Heart left ventricle (tissue), 16 donors: ENCODE data around the gene RAD51B. TPM values are rescaled to one million over a fixed set of nuclear protein-coding genes. Genes with fewer than 3 reads are reported as not detected.

Experiments used
- ATAC-seq, 4 donors: fragments of 200-7000 bp; cut with Tn5 transposase; one replicate each; pipeline ENCODE4 v1.9.1; 2020 to 2022; ENCODE audit warnings: moderate library complexity in 4 of 4, mild to moderate bottlenecking in 3 of 4, moderate number of reproducible peaks in 1 of 4
- DNase-seq, 5 donors: peaks; one replicate each; pipeline ENCODE4 v3.0.0-alpha.2; 2020
- H3K27ac ChIP-seq, 12 donors: fragments of 200-600 bp; sonication (generic) in 4 of 12; one replicate each; pipeline versions ENCODE4 v1.5.0 to v1.8.0; 2016 to 2022; ENCODE audit warnings: mild to moderate bottlenecking in 2 of 12
- H3K27me3 ChIP-seq, 9 donors: fragments of 200-600 bp; sonication (generic) in 2 of 9; one replicate each; pipeline versions ENCODE4 v1.5.1 to v1.8.0; 2016 to 2022; ENCODE audit warnings: mild to moderate bottlenecking in 3 of 9
- H3K36me3 ChIP-seq, 9 donors: fragments of 200-600 bp; sonication (generic) in 2 of 9; one replicate each; pipeline versions ENCODE4 v1.5.0 to v1.8.0; 2018 to 2022; ENCODE audit warnings: mild to moderate bottlenecking in 2 of 9
- H3K4me1 ChIP-seq, 12 donors: fragments of 200-600 bp; sonication (generic) in 4 of 12; one replicate each; pipeline versions ENCODE4 v1.5.0 to v1.8.0; 2016 to 2022; ENCODE audit warnings: mild to moderate bottlenecking in 3 of 12
- H3K4me3 ChIP-seq, 12 donors: fragments of 200-600 bp; sonication (generic) in 4 of 12; one replicate each; pipeline versions ENCODE4 v1.5.0 to v1.8.0; 2017 to 2022; ENCODE audit warnings: mild to moderate bottlenecking in 9 of 12, moderate library complexity in 4 of 12
- H3K9me3 ChIP-seq, 12 donors: fragments of 200-600 bp; sonication (generic) in 4 of 12; one replicate each; pipeline versions ENCODE4 v1.5.0 to v1.8.0; 2016 to 2022; ENCODE audit warnings: mild to moderate bottlenecking in 1 of 12
- POLR2A ChIP-seq, 2 donors: fragments of 450-650 bp; IDR thresholded peaks; one replicate each; pipeline ENCODE4 v1.6.1; 2017; ENCODE audit warnings: antibody characterized with exemption in 2 of 2, mild to moderate bottlenecking in 2 of 2, moderate library complexity in 2 of 2
- WGBS, 4 donors: extraction: QIAGEN DNeasy Blood & Tissue Kit in 2 of 4; methylation state at CpG; one replicate each; pipeline versions ENCODE4 v1.1.5 to v1.1.7; 2013 to 2018; 5-methylcytosine and 5-hydroxymethylcytosine counted together
- intact Hi-C, 10 donors: fragments of 100-400 bp; cut with DNase I; formaldehyde crosslinking; loops; one replicate each; pipeline versions ENCODE4 v1.11.1 to v1.14.2; 2022
- polyA plus RNA-seq, 2 donors: library from polyadenylated mRNA; stranded (reverse); fragments of 200-250 nt; gene quantifications; one replicate each; pipeline ENCODE4 v1.2.3, GENCODE V29; 2013
- total RNA-seq, 9 donors: library from RNA; depleted of rRNA in 2 of 9; stranded (reverse); fragments of >200 nt in 2 of 9; fragmentation: NEBNext Ultra II Directional in 3 of 9; extraction: Animal tissue kit (Norgen Biotek cat#: 25700) in 3 of 9; gene quantifications; one replicate each; pipeline versions ENCODE4 v1.1.0 to v1.2.4, GENCODE V29; 2016 to 2023
- TF ChIP-seq, protein P1 (sequence below), 12 donors: fragments of 200-600 bp; sonication (generic) in 4 of 12; IDR thresholded peaks; one replicate each; pipeline versions ENCODE4 v1.5.0 to v1.8.0; 2018 to 2022; ENCODE audit warnings: antibody characterized with exemption in 12 of 12, mild to moderate bottlenecking in 5 of 12
- donor health status: ischemic (EF 13 %, LVEDD 7.1; RV severe dilation, severe dysfunction).
- donor health status: healthy with polysubstance abuse.
- donor health status: DM: no; HTN: yes; CAD: no.
- donor health status: DM: no; HTN: no; CAD: no.
- donor health status: ischemic (EF 25% LVEDD 6.9; RV normal size, moderate dysfunction).
- donor health status: ischemic (EF 25% LVEDD 5.7; RV mildly dilated, moderate dysfunction).
- donor health status: healthy.
- donor health status: DM: yes; HTN: yes; CAD: no.
- donor health status: ischemic (EF 35%, LVEDD 5.7; RV mildly dilated, moderate dysfunction).
- donor health status: nonischemic (EF 11% LVEDD 7.7; RV severe dilation, severe dysfunction).
- donor health status: DM: yes; HTN: yes; CAD: no.
- donor health status: PGD.
- donor health status: ischemic (EF 29% LVEDD 5.4; RV normal size, mild dysfunction).
- donor health status: nonischemic (EF 23%, LVEDD 6.1; RV moderate dilation, normal function).

Gene RAD51B
- total and polyA plus RNA-seq, 11 donors = 1.3 to 11.3 (median 3.2) TPM

DNA sequence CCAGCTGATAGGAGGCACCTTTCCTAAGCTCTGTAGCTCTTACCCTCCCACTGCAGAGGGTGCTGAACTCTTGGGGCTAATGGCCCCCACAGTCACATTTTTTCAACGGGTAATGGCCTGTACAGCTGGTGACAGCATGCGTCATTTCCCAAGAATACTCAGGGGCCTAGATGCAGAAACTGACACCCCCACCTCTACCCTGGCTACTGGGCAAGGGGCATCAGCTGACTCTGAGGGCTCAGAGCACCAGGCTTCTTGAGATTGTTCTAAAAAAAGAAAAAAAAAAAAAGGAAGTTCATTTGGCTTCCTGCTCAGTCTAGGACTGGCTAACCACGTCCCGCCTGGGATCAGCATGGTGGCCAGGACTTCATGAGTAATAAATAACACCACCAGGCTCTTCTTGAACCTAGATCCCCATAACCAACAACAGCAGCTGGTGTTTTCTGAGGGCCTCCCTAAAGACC is 938.1 kb downstream of the RAD51B start:
- H3K9me3 ChIP-seq = no peaks in the 10 kb centered on the region
- H3K36me3 ChIP-seq = no peaks in the 10 kb centered on the region
- 25 to 42% (median 33%) methylated on average over 4 of the region's 4 CpGs for WGBS, 4 donors
- H3K27ac ChIP-seq = peak overlapping the region in 4 of 12 donors; percentile 25 to 75 (median 44)
- peak; percentile 71 to 86 (median 76) for ATAC-seq
- peaks cover 3 to 66% (median 34%) of the 10 kb centered on the region in 12 donors for H3K4me1 ChIP-seq
- DNase-seq = peak in 4 of 5 donors; percentile 48 to 75 (median 57)
- no peaks in the 10 kb centered on the region for H3K27me3 ChIP-seq
- no peak overlapping the region for H3K4me3 ChIP-seq
- intact Hi-C loops = no loop called here
- no peak for TF ChIP-seq POLR2A (IDR thresholded peaks at IDR 0.05)
- TF ChIP-seq, protein P1, sequence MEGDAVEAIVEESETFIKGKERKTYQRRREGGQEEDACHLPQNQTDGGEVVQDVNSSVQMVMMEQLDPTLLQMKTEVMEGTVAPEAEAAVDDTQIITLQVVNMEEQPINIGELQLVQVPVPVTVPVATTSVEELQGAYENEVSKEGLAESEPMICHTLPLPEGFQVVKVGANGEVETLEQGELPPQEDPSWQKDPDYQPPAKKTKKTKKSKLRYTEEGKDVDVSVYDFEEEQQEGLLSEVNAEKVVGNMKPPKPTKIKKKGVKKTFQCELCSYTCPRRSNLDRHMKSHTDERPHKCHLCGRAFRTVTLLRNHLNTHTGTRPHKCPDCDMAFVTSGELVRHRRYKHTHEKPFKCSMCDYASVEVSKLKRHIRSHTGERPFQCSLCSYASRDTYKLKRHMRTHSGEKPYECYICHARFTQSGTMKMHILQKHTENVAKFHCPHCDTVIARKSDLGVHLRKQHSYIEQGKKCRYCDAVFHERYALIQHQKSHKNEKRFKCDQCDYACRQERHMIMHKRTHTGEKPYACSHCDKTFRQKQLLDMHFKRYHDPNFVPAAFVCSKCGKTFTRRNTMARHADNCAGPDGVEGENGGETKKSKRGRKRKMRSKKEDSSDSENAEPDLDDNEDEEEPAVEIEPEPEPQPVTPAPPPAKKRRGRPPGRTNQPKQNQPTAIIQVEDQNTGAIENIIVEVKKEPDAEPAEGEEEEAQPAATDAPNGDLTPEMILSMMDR (IDR thresholded peaks at IDR 0.05) = no peak

DNA sequence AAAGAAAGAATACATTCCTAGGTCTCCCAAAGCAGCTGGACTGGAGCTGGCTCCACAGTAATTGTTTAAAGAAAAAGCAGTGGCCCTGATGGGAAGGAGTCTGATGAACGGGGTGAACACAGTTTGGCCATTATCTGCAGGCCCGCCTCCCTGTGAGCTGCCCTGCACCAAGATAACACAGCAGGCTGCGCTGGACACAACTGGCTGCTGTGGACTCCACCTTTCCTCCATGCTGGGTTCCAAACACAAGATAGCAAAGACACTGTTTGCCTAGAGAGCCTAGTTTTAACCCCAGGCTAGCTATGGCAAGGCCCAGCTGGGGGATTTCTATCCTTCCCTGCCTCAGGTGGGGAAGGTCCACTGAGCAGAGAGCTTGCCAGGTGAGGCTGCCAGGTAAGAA is 938.7 kb downstream of the RAD51B start:
- Histone ChIP-seq H3K27me3 (no peaks in the 10 kb centered on the region), H3K9me3 (no peaks in the 10 kb centered on the region), H3K4me1 (peaks cover 5 to 67% (median 41%) of the 10 kb centered on the region in 12 donors), H3K36me3 (no peaks in the 10 kb centered on the region), H3K4me3 (no peak overlapping the region), H3K27ac (peak overlapping the region in 5 of 12 donors; percentile 22 to 75 (median 33))
- DNase-seq = peak in 1 of 5 donors; percentile 29
- no peak for ATAC-seq
- intact Hi-C loops = no loop called here
- 60 to 85% (median 82%) methylated on average over 1 to 3 of the region's 3 CpGs for WGBS, 4 donors
- no peak for TF ChIP-seq POLR2A (IDR thresholded peaks at IDR 0.05)
- TF ChIP-seq, protein P1 (IDR thresholded peaks at IDR 0.05) = no peak

DNA sequence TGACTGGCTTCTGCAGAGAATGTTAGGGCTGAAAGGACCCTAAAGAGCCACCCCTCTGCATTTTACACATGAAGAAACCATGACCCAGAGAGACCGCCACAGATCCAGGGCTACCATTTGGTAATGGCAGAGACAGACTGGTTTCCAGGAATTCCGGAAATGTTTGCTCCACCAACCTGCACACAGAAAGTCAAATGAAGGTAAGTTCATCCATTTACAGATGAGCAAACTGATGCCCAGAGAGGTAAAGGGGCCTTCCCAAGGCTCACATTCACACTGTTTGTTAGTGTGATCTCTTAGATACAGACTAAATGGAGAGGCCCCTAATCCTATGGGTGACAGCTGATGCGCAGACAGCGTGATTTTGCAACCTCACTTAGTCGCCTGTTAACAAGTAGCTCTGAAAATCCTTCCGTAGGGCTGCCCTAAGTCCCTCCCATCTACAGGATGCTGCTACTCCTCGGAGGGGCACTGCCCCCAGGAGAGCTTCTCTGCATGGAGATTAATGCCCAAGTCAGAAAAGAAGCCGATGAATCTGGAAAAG is 939.5 kb downstream of the RAD51B start:
- no peak overlapping the region for H3K4me3 ChIP-seq
- DNase-seq (no peak), ATAC-seq (no peak)
- 88 to 97% (median 95%) methylated on average over 8 of the region's 8 CpGs for WGBS, 4 donors
- no peak for TF ChIP-seq POLR2A (IDR thresholded peaks at IDR 0.05)
- TF ChIP-seq, protein P1 (IDR thresholded peaks at IDR 0.05) = no peak
- no peaks in the 10 kb centered on the region for H3K27me3 ChIP-seq
- H3K4me1 ChIP-seq = peaks cover 5 to 75% (median 45%) of the 10 kb centered on the region in 12 donors
- no peaks in the 10 kb centered on the region for H3K9me3 ChIP-seq
- no peak overlapping the region for H3K27ac ChIP-seq
- intact Hi-C loops = no loop called here
- no peaks in the 10 kb centered on the region for H3K36me3 ChIP-seq

DNA sequence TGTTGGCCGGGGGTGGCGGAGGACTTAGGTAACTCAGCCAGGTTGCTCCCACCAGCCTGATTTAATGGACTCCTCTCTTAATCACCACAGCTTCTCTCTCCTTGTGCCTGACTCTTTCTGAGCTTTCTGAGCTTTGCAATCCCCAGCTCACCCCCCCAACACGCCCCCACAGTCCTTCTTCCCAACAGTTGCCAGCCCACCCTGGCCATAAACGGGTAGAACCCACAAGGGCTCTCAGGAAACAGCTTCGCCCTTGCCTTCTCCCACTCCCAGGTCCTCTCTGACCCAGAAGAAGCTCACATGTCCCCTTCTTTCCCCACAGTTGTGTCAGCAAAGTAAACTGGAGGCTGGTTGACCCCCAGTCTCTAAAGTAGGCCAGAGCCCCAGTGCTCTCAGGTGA is 940.4 kb downstream of the RAD51B start:
- no peak overlapping the region for H3K4me3 ChIP-seq
- 74 to 92% (median 86%) methylated on average over 5 of the region's 5 CpGs for WGBS, 4 donors
- TF ChIP-seq, protein P1 (IDR thresholded peaks at IDR 0.05) = no peak
- no peak for TF ChIP-seq POLR2A (IDR thresholded peaks at IDR 0.05)
- no peaks in the 10 kb centered on the region for H3K9me3 ChIP-seq
- ATAC-seq = no peak
- intact Hi-C loops = no loop called here
- H3K36me3 ChIP-seq = no peaks in the 10 kb centered on the region
- no peaks in the 10 kb centered on the region for H3K27me3 ChIP-seq
- H3K27ac ChIP-seq = peak overlapping the region in 2 of 12 donors; percentile 29 to 42
- no peak for DNase-seq
- peaks cover 5 to 82% (median 47%) of the 10 kb centered on the region in 12 donors for H3K4me1 ChIP-seq
